Breast epithelium (tissue), 3 donors: ENCODE data around the gene DPYD.

Experiments used
- CTCF ChIP-seq, 3 donors: fragments of 450-650 bp; IDR thresholded peaks; one replicate each; pipeline ENCODE4 v1.5.1; 2016 to 2017; ENCODE audit warnings: antibody characterized with exemption in 3 of 3, mild to moderate bottlenecking in 3 of 3, moderate library complexity in 3 of 3
- POLR2A ChIP-seq: fragments of 450-650 bp; IDR thresholded peaks from one replicate; pipeline ENCODE4 v1.6.1; 2016; ENCODE audit warnings: antibody characterized with exemption, mild to moderate bottlenecking, moderate library complexity
- POLR2AphosphoS5 ChIP-seq, 3 donors: sonication (generic); formaldehyde crosslinking; IDR thresholded peaks; one replicate each; pipeline ENCODE4 v1.6.1; 2017; ENCODE audit warnings: antibody characterized with exemption in 3 of 3

- TF ChIP-seq CTCF (IDR thresholded peaks at IDR 0.05) = no peak
- no peak for TF ChIP-seq POLR2A
- TF ChIP-seq POLR2AphosphoS5 (IDR thresholded peaks at IDR 0.05) = no peak
Measured at GRCh38 chr1:97163591-97164275, 757.1 kb downstream of the DPYD start.
